Suppressor macrophage (primary cell): Measurements from ENCODE around the gene ARHGAP31.
"Not testable (repeated sequence)": the region's sequence is repeated elsewhere in the genome, so short reads cannot be mapped to it uniquely, and the experiment has no call there.

Source experiments
- DNase-seq, 4 experiments: peaks; one replicate each; pipeline ENCODE4 v3.0.0-alpha.2; 2020 to 2022

Gene ARHGAP31

GRCh38 chr3:119319311-119319710, 25.1 kb downstream of the ARHGAP31 start:
- no peak for DNase-seq

- DNase-seq = peak in 1 of 4 experiments; percentile 36
Measured at GRCh38 chr3:119320785-119321184, 26.6 kb downstream of the ARHGAP31 start.

GRCh38 chr3:119322021-119322834, 28.0 kb downstream of the ARHGAP31 start:
- peak in 3 of 4 experiments; percentile 45 to 62 (median 58) for DNase-seq

- peak; percentile 98 to 99 (median 99) for DNase-seq
Measured at GRCh38 chr3:119322835-119323722, 28.9 kb downstream of the ARHGAP31 start.

- peak in 1 of 4 experiments; percentile 23 for DNase-seq
Measured at GRCh38 chr3:119323723-119324085, 29.5 kb downstream of the ARHGAP31 start.

GRCh38 chr3:119324899-119325298, 30.7 kb downstream of the ARHGAP31 start:
- no peak for DNase-seq

- no peak for DNase-seq
Measured at GRCh38 chr3:119326976-119327375, 32.8 kb downstream of the ARHGAP31 start.

- no peak for DNase-seq
Measured at GRCh38 chr3:119329551-119329950, 35.4 kb downstream of the ARHGAP31 start.

GRCh38 chr3:119330181-119330580, 36.0 kb downstream of the ARHGAP31 start:
- no peak for DNase-seq

GRCh38 chr3:119330858-119331257, 36.7 kb downstream of the ARHGAP31 start:
- DNase-seq = no peak

GRCh38 chr3:119331661-119332060, 37.5 kb downstream of the ARHGAP31 start:
- DNase-seq = no peak

- DNase-seq = no peak
Measured at GRCh38 chr3:119333773-119334509, 39.8 kb downstream of the ARHGAP31 start.

- no peak for DNase-seq
Measured at GRCh38 chr3:119336823-119337222, 42.6 kb downstream of the ARHGAP31 start.

- not testable (repeated sequence) for DNase-seq
Measured at GRCh38 chr3:119337407-119337806, 43.2 kb downstream of the ARHGAP31 start.

GRCh38 chr3:119338754-119339153, 44.6 kb downstream of the ARHGAP31 start:
- DNase-seq = no peak

GRCh38 chr3:119340014-119340413, 45.8 kb downstream of the ARHGAP31 start:
- no peak for DNase-seq

GRCh38 chr3:119340446-119340845, 46.3 kb downstream of the ARHGAP31 start:
- DNase-seq = no peak

- no peak for DNase-seq
Measured at GRCh38 chr3:119342176-119342575, 48.0 kb downstream of the ARHGAP31 start.

- DNase-seq = peak in 3 of 4 experiments; percentile 22 to 41 (median 36)
Measured at GRCh38 chr3:119343719-119344118, 49.5 kb downstream of the ARHGAP31 start.

GRCh38 chr3:119346076-119346496, 51.9 kb downstream of the ARHGAP31 start:
- DNase-seq = no peak

GRCh38 chr3:119347036-119347435, 52.9 kb downstream of the ARHGAP31 start:
- DNase-seq = no peak

GRCh38 chr3:119349354-119350041, 55.3 kb downstream of the ARHGAP31 start:
- no peak for DNase-seq
